KOPT-K1 (cell line): ENCODE data around the gene TMPRSS12.
"Not testable (repeated sequence)": the region's sequence is repeated elsewhere in the genome, so short reads cannot be mapped to it uniquely, and the experiment has no call there.

Experiments used
- H3K27ac ChIP-seq: fragments of 200-600 bp; sonication (generic); 2 replicates; pipeline ENCODE4 v1.5.1; 2016; ENCODE audit warnings: antibody characterized with exemption, mild to moderate bottlenecking, low read depth, low read length; ENCODE audit not compliant: poor library complexity, severe bottlenecking
- H3K36me3 ChIP-seq: fragments of 200-600 bp; sonication (generic); 2 replicates; pipeline ENCODE4 v1.5.1; 2017; ENCODE audit warnings: antibody characterized with exemption, mild to moderate bottlenecking, low read length, moderate library complexity; ENCODE audit not compliant: insufficient read depth
- H3K9me3 ChIP-seq: fragments of 200-600 bp; sonication (generic); 2 replicates; pipeline ENCODE4 v1.5.1; 2017; ENCODE audit warnings: antibody characterized with exemption, low read length, mild to moderate bottlenecking; ENCODE audit not compliant: insufficient read depth, poor library complexity, severe bottlenecking

TMPRSS12 gene

DNA sequence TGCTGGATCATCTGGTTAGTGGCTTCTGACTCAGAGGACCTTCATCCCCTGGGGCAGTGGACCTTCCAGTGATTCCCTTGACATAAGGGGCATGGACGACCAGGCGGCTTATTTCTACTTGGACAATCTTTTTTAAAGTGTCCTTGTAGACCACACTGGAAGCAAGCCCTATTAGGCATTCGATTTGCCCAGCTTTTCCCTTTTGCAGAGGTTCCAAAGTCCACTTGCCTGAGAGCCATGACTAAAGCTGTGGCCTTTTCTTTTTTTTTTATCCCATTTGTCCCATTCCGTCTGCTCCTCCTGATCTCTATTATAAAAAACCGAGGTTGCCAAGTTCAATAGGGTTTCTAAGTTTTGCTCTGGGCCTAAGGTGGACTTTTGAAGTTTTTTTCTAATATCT lies 65.8 kb downstream of the TMPRSS12 start:
- H3K9me3 ChIP-seq = peaks cover 23% of the 10 kb centered on the region
- H3K36me3 ChIP-seq, H3K27ac ChIP-seq: not testable (repeated sequence)

- H3K36me3 ChIP-seq, H3K27ac ChIP-seq: not testable (repeated sequence)
- H3K9me3 ChIP-seq = peaks cover 46% of the 10 kb centered on the region
Measured at GRCh38 chr12:50912361-50912760, 69.6 kb downstream of the TMPRSS12 start.

GRCh38 chr12:50913224-50913623 lies 70.5 kb downstream of the TMPRSS12 start:
- Histone ChIP-seq H3K27ac (no peak overlapping the region), H3K36me3 (no peaks in the 10 kb centered on the region), H3K9me3 (peaks cover 55% of the 10 kb centered on the region)

DNA sequence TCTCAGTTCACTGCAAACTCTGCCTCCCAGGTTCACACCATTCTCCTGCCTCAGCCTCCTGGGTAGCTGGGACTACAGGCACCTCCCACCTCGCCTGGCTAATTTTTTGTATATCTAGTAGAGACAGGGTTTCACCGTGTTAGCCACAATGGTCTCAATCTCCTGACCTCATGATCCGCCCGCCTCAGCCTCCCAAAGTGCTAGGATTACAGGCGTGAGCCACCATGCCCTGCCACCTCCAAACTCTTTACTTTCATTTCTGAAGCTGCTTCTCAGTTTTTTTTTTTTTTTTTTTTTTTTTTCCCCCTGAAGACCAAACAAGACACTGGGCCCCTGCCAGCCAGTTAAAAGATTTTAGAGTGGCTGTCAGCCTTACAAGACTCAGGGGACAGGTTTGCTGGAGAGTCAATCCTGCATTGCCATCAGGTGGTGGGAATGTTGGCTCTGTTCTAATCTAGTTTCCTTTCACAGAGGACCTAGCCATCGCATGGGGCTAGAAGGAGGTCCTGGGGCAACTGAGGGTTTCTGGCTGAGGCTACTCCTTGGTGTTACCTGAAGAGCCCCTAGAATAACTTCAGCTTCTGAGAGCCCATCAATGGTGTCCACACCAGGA lies 72.3 kb downstream of the TMPRSS12 start:
- H3K36me3 ChIP-seq = no peaks in the 10 kb centered on the region
- H3K27ac ChIP-seq = no peak overlapping the region
- H3K9me3 ChIP-seq = peaks cover 63% of the 10 kb centered on the region

DNA sequence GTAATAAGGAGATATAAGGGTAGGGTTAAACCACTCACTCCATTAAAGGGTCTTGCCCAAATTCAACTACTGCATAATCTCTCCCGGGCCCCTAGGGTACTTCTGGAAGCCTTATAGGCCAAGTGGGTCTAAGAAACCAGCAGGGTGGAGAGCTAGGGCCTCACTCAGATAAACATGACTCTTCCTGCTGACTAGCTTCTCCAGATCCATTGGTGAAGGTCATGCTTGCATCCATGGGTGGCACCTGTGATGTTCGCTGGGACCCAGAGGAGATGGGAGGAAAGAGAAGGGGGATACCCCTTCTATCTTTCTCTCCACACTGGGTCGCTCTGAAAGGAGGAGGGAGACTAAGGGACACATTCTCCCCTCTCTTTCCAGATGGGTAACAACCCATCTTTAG lies 73.6 kb downstream of the TMPRSS12 start:
- H3K27ac ChIP-seq = no peak overlapping the region
- peaks cover 61% of the 10 kb centered on the region for H3K9me3 ChIP-seq
- H3K36me3 ChIP-seq = no peaks in the 10 kb centered on the region

DNA sequence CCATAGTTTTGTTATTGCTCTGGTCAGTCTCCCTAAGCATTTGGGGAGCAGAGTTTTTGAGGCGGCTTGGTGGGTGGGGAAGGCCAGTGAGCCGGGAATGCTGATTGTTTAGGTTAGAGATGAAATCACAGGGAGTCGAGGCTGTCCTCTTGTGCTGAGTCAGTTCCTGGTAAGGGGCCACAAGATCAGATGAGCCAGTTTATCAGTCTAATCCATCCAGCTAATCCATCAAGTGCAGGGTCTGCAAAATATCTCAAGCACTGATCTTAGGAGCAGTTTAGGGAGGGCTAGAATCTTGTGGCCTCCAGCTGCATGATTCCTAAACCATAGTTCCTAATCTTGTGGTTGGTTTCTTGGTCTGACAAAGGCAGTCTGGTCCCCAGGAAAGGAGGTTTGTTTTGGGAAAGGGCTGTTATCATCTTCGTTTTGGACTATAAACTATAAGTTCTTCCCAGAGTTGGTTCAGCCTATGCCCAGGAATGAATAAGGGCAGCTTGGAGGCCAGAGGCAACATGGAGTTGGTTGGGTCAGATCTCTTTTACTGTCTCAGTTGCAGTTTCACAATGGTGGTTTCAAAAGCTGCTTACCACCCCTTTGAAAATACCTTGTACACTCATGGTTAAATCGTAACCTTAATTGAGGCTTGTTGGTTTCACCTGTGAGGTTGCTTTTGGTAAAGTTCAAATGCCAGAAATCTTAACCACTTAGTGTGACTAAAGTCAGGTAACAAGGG lies 76.0 kb downstream of the TMPRSS12 start:
- H3K27ac ChIP-seq = no peak overlapping the region
- no peaks in the 10 kb centered on the region for H3K36me3 ChIP-seq
- H3K9me3 ChIP-seq = peaks cover 40% of the 10 kb centered on the region

- H3K9me3 ChIP-seq = peaks cover 12% of the 10 kb centered on the region
- H3K27ac ChIP-seq = no peak overlapping the region
- no peaks in the 10 kb centered on the region for H3K36me3 ChIP-seq
Measured at GRCh38 chr12:50922820-50923219, 80.1 kb downstream of the TMPRSS12 start.

GRCh38 chr12:50923361-50924130 lies 80.8 kb downstream of the TMPRSS12 start:
- peaks cover 4% of the 10 kb centered on the region for H3K9me3 ChIP-seq
- H3K36me3 ChIP-seq = no peaks in the 10 kb centered on the region
- peak overlapping the region; percentile 66 for H3K27ac ChIP-seq

- peak overlapping the region; percentile 66 for H3K27ac ChIP-seq
- no peaks in the 10 kb centered on the region for H3K36me3 ChIP-seq
- no peaks in the 10 kb centered on the region for H3K9me3 ChIP-seq
Measured at GRCh38 chr12:50924131-50924438, 81.4 kb downstream of the TMPRSS12 start.

DNA sequence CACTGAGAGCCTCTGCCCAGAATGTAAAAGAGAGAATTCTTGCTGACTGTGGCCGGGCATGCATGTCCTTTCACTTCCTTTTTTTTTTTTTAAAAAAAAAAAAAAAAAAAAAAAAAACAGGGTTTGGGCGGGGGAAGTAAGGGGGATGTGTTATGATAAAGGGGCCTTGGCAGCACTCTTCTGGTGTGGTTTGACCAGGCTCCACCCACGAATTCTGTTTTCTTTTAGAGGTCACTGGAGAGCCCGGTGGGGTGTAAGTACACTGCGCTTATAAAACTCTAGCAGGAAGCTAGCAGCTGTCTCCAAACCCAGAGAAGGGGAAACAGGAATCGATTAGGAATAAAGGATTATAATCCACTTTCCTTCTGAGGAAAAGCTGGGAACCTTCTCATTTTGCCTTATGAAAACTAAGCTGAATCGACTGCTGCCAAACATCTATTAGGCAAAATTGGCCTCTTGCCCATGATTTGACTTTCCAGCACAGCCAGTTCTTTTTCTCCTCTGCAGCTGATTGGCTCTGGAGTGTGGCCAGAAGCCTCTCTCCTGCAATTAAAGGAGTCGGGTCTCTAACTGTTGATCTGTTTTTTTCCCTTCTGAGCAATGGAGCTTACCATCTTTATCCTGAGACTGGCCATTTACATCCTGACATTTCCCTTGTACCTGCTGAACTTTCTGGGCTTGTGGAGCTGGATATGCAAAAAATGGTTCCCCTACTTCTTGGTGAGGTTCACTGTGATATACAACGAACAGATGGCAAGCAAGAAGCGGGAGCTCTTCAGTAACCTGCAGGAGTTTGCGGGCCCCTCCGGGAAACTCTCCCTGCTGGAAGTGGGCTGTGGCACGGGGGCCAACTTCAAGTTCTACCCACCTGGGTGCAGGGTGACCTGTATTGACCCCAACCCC lies 82.0 kb downstream of the TMPRSS12 start:
- Histone ChIP-seq H3K9me3 (no peaks in the 10 kb centered on the region), H3K36me3 (no peaks in the 10 kb centered on the region), H3K27ac (peak overlapping the region; percentile 66)

DNA sequence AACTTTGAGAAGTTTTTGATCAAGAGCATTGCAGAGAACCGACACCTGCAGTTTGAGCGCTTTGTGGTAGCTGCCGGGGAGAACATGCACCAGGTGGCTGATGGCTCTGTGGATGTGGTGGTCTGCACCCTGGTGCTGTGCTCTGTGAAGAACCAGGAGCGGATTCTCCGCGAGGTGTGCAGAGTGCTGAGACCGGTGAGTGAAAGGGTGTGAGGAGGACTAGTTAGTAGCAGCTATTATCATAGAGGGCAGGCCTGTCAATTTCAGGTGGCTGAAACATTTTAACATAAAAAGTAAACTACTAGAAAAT lies 82.6 kb downstream of the TMPRSS12 start:
- Histone ChIP-seq H3K27ac (peak overlapping the region; percentile 66), H3K9me3 (no peaks in the 10 kb centered on the region), H3K36me3 (no peaks in the 10 kb centered on the region)

- H3K27ac ChIP-seq = peak overlapping the region; percentile 66
Measured at GRCh38 chr12:50925920-50926319, 83.2 kb downstream of the TMPRSS12 start.

DNA sequence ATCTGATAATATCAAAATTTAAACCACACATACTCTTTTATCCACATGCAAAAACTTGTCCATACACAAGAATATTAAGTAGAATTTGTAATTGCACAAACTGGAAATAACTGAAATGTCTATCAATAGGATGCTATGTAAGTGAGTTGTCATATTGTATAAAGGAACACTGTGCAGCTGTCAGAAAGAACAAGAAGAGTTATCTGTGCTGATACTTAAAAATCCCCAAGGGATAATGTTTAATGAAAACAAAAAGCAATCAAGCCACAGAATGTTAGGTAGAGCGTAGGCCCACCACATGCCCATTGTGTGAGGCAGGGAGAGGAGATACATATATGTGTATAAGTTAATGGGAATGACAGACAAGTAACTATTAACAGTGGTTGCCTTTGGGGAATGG lies 83.7 kb downstream of the TMPRSS12 start:
- H3K9me3 ChIP-seq = no peaks in the 10 kb centered on the region
- H3K27ac ChIP-seq = no peak overlapping the region
- no peaks in the 10 kb centered on the region for H3K36me3 ChIP-seq

More at GRCh38 chr12:50925920-50926319, 83.2 kb downstream of the TMPRSS12 start:
- Histone ChIP-seq H3K36me3 (no peaks in the 10 kb centered on the region), H3K9me3 (no peaks in the 10 kb centered on the region)

GRCh38 chr12:50926932-50927331 lies 84.2 kb downstream of the TMPRSS12 start:
- H3K36me3 ChIP-seq, H3K9me3 ChIP-seq, H3K27ac ChIP-seq: not testable (repeated sequence)

DNA sequence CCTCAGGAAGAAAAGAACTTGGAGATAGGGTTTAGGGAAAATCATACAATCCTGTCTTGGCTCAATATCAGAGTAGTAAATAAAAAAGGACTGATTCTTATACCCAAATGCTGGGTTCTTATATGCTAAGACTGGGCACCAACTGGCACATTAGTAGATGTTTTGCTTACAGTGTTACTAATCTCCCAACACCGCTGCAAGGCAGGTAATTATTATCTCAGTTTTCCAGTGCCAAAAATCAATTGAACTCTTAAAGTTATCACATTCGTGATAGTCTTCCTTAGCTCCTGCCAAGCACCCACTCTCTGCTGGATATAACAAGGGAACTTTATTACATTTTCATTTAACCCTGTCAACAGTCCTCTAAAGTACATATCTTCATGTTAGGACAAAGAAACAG lies 84.6 kb downstream of the TMPRSS12 start:
- H3K27ac ChIP-seq = no peak overlapping the region
- no peaks in the 10 kb centered on the region for H3K36me3 ChIP-seq
- H3K9me3 ChIP-seq = no peaks in the 10 kb centered on the region
